Choroid plexus epithelial cell (primary cell): ENCODE measurements around the gene SLX9.

Experiments used
- DNase-seq: peaks from one replicate; pipeline ENCODE4 v3.0.0-alpha.2; 2010; ENCODE audit warnings: low read depth
- H3K4me3 ChIP-seq: 2 replicates; pipeline ENCODE4 v1.5.1; 2011; ENCODE audit warnings: low read depth, mild to moderate bottlenecking, control low read depth, low read length, moderate library complexity
- CTCF ChIP-seq: conservative IDR thresholded peaks from 2 replicates; pipeline ENCODE4 v1.5.1; 2011; ENCODE audit warnings: low read depth, mild to moderate bottlenecking, control low read depth, inconsistent platforms, low read length, moderate library complexity

Gene SLX9

GRCh38 chr21:44987301-44987885 is 47.6 kb downstream of the SLX9 start:
- TF ChIP-seq CTCF = no peak
- no peak for DNase-seq
- H3K4me3 ChIP-seq = no peak overlapping the region

DNA sequence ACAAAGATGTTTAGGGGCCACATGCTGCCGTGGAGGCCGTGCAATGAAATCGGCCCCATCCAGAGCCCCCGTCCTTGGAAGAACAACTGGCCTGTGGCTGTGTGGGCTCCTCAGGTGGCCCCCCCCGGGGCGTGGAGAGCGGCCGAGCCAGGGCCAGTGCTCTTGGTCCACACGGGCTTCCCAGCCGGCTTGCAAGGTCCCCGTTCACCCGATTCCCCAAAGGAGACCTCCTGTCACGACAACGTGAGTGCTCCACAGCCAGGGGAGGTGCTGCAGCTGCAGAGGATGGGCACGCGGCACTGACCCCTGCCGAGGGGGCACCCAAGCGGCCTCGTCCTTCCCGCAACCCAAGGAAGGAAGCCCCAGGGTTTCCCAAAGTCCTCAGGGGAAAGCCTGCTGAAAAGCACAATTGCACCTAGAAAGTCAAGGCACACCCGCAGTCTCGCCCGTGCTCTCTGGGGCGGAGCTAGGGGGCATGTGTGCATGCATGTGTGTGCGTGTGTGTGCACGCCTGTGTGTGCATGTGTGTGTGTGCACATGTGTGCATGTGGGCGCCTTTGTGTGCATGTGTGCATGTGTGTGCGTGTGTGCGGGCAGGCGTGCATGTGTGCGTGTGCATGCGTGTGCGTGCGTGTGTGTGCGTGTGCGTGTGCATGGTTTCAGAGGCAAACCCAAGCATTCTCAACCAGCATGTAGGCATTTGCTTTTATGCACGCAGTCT is 48.2 kb downstream of the SLX9 start:
- TF ChIP-seq CTCF = no peak
- no peak overlapping the region for H3K4me3 ChIP-seq
- DNase-seq = no peak

DNA sequence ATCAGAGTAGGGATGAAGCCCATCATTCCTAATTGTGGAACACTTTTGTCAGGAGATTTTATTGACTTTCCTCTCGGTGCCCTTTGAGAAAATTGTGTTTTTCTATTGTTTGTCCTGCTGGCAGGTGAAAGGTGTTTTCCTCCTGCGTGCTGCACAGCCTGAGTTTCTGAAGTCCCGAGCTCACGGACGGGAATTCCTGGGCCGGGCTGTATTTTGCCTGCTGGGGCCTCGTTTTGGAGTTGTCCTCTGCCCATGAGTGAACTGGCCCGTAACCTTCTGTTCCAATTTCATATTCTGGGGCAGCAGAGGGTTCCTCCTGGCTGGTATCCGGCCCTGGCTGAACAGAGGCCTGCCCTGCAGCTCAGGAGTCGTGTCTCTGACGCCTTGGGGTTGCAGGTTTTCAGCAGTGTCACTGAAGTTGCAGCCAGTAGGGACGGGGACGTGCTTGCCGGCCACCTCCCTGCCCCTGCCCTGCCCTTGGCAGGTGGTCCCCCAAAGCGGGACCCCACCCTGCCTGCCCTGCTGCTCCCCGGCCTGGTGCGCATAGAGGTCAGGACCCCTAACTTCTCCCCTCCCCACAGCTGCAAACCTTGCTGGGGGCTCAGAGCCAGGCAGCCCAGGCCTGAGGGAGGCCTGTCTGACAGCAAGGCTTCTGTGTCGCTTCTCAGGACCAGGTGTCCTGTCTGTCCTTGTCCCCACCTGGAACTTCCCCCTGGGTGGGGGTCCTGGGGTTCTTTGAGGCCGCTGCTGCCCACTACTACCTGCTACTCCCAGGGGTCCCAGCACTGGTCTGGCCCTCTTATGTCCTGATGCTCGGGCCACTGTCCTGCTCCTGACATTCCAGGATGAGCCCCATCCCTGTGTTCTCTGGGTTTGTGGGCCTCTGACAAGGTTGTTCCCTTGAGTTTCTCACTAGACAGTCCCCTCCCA is 49.0 kb downstream of the SLX9 start:
- no peak for DNase-seq
- TF ChIP-seq CTCF = no peak
- H3K4me3 ChIP-seq = no peak overlapping the region

DNA sequence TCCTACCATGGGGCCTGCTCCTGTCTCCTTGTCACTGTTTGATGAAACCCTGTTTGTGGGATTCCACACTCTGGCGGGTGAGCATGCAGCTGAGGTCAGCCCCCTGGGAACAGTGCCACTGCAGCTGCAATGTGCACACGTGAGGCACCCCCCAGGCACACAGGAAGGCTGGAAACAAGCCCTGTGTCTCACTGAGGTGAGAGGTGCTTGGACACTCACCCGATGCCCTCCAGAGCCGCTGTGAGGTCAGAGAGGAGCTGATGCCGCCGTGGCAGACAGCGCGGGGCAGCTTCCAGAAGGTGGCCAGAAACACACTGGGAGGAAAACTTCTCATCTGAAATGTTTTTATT is 49.7 kb downstream of the SLX9 start:
- no peak overlapping the region for H3K4me3 ChIP-seq
- no peak for TF ChIP-seq CTCF
- DNase-seq = peak; percentile 60

DNA sequence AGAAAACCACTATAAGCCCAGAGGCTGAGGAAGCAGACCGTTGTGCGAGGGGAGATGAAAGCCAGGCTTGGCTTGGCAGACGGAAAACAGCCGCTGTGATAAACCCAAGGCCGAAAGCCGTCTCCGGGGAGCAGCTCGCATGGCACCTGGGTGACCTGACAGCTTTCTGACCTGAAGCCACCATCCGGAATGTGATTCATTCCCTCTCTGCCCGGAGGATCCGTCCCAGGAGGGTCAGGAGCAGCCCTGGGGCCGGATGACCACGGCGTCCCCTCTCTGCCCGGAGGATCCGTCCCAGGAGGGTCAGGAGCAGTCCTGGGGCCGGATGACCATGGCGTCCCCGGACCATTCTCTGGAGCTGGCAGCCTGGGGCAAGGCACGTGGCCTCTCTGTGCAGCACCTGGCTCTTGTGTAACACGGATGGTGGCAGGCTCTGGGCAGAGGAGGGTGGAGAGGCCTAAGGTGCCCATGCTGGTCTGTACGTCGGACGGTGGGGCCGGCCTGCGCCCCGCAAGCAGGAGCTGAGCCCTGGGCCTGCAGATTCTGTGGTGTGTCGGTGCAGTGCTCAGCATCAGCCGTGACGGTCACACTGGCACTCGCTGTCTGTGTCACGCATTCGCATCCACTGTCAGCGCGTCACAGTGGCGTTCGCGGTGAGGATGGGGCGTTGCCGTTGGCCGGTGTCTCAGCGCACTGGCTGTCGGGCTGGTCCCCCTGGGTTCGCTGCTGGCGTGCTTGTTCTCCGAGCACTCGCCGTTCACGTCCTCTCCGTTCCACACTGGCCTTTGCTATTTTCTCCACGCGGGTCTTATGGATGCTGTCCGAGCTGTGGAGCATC is 50.3 kb downstream of the SLX9 start:
- no peak for TF ChIP-seq CTCF
- no peak for DNase-seq
- no peak overlapping the region for H3K4me3 ChIP-seq

DNA sequence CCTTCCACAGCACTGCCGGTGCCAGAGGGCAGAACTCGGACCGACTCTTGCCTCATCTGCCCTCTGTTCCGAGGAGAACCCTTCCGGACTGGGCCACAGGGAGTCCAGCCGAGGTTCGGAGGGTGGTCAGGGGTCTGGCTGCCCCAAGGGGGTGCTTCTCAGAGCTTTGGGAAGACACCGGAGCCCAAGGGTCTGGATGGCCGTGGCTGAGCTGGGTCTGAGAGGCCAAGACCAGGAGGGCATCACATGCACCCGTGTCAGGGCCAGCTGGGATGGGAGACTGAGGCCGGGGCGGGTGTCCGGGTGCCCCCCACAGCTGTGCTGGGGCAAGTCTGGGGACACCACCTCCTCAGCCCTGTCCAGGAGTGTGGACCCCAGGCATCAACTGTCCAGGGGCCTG is 51.1 kb downstream of the SLX9 start:
- no peak for TF ChIP-seq CTCF
- no peak for DNase-seq
- no peak overlapping the region for H3K4me3 ChIP-seq
